OCI-LY7 (cell line): Measurements from ENCODE around the gene PCCA. TPM values are rescaled to one million over a fixed set of nuclear protein-coding genes. Genes with fewer than 3 reads are reported as not detected.

Experiments used
- BruUV-seq: library from RNA; stranded (reverse); fragments of 400-500 nt; replicated peaks from 2 replicates; lab custom pipeline; 2021; lab: Mats Ljungman, UMichigan
- CTCF ChIA-PET: fragments of 300-600 bp; sonication (Branson Sonifier 250); formaldehyde crosslinking; loops from one replicate; lab custom pipeline; 2022; ENCODE audit warnings: antibody characterized with exemption; ENCODE audit not compliant: unreplicated experiment; lab: Charles Lee
- POLR2A ChIA-PET: fragments of 300-600 bp; sonication (Branson Sonifier 250); formaldehyde crosslinking; loops from one replicate; lab custom pipeline; 2022; ENCODE audit warnings: antibody characterized with exemption; lab: Charles Lee
- DNase-seq: peaks from one replicate; pipeline ENCODE4 v3.0.0-alpha.2; 2015; ENCODE audit warnings: low spot score
- H2AFZ ChIP-seq: fragments of 200-600 bp; sonication (generic), shearing (Covaris generic); 2 replicates; pipeline ENCODE4 v1.6.1; 2014; ENCODE audit warnings: mild to moderate bottlenecking, antibody characterized with exemption, low read length, moderate library complexity
- H3K27ac ChIP-seq: fragments of 200-600 bp; sonication (generic); 2 replicates; pipeline ENCODE4 v1.5.1; 2014; ENCODE audit warnings: mixed run types, low read depth, mild to moderate bottlenecking, moderate library complexity, low read length, inconsistent platforms; ENCODE audit not compliant: poor library complexity, severe bottlenecking
- H3K36me3 ChIP-seq: fragments of 200-600 bp; sonication (generic); 2 replicates; pipeline ENCODE4 v1.6.1; 2014; ENCODE audit warnings: mild to moderate bottlenecking, antibody characterized with exemption, low read length, moderate library complexity, mixed read lengths; ENCODE audit not compliant: insufficient read depth
- H3K4me1 ChIP-seq: fragments of 200-600 bp; sonication (generic); 2 replicates; pipeline ENCODE4 v1.5.1; 2014; ENCODE audit warnings: mild to moderate bottlenecking, low read length; ENCODE audit not compliant: insufficient read depth, poor library complexity, severe bottlenecking
- H3K4me2 ChIP-seq: fragments of 200-600 bp; sonication (generic); 2 replicates; pipeline ENCODE4 v1.6.1; 2014; ENCODE audit warnings: mild to moderate bottlenecking, low read length
- H3K4me3 ChIP-seq: fragments of 200-600 bp; sonication (generic); 2 replicates; pipeline ENCODE4 v1.5.1; 2014; ENCODE audit warnings: mild to moderate bottlenecking, low read depth, low read length; ENCODE audit not compliant: poor library complexity, severe bottlenecking
- H3K79me2 ChIP-seq: fragments of 200-600 bp; sonication (generic); 2 replicates; pipeline ENCODE4 v1.6.1; 2016; ENCODE audit warnings: low read depth, mild to moderate bottlenecking, low read length, moderate library complexity, mixed read lengths; ENCODE audit not compliant: insufficient read depth
- H3K9me2 ChIP-seq: fragments of 200-600 bp; sonication (generic); 2 replicates; pipeline ENCODE4 v1.6.1; 2016; ENCODE audit warnings: mild to moderate bottlenecking, low read length, mixed read lengths; ENCODE audit not compliant: insufficient read depth
- H3K9me3 ChIP-seq: fragments of 200-600 bp; sonication (generic); 2 replicates; pipeline ENCODE4 v1.6.1; 2014; ENCODE audit warnings: mild to moderate bottlenecking, mixed run types, low read length, mixed read lengths
- H4K20me1 ChIP-seq: fragments of 200-600 bp; sonication (generic); 2 replicates; pipeline ENCODE4 v1.6.1; 2014; ENCODE audit warnings: mild to moderate bottlenecking, antibody characterized with exemption, low read length, moderate library complexity, mixed read lengths; ENCODE audit not compliant: insufficient read depth
- EZH2phosphoT487 ChIP-seq: fragments of 200-600 bp; sonication (generic); IDR thresholded peaks from 2 replicates; pipeline ENCODE4 v1.6.1; 2018; ENCODE audit warnings: low read depth, borderline replicate concordance, mild to moderate bottlenecking, mixed run types, antibody characterized with exemption, low read length, moderate library complexity, mixed read lengths
- intact Hi-C: fragments of 100-400 bp; cut with micrococcal nuclease; formaldehyde crosslinking; loops from one replicate; pipeline ENCODE4 v1.10.0; 2022; ENCODE audit not compliant: unreplicated experiment
- total RNA-seq, 2 experiments: library from RNA; depleted of rRNA in 1 of 2; stranded (reverse); fragments of >200 nt in 1 of 2; shearing (Covaris generic) in 1 of 2; gene quantifications; 2 replicates each; pipeline ENCODE4 v1.2.3, GENCODE V29; 2014 to 2022
- TF ChIP-seq, protein P1 (sequence below): fragments of 200-600 bp; sonication (generic); conservative IDR thresholded peaks from 2 replicates; pipeline ENCODE4 v1.5.1; 2014; ENCODE audit warnings: mild to moderate bottlenecking, antibody characterized with exemption, low read length, moderate library complexity, mixed read lengths

Gene PCCA
- total RNA-seq, 2 experiments from 2014 or later, result 2.7 to 7.2 TPM

DNA sequence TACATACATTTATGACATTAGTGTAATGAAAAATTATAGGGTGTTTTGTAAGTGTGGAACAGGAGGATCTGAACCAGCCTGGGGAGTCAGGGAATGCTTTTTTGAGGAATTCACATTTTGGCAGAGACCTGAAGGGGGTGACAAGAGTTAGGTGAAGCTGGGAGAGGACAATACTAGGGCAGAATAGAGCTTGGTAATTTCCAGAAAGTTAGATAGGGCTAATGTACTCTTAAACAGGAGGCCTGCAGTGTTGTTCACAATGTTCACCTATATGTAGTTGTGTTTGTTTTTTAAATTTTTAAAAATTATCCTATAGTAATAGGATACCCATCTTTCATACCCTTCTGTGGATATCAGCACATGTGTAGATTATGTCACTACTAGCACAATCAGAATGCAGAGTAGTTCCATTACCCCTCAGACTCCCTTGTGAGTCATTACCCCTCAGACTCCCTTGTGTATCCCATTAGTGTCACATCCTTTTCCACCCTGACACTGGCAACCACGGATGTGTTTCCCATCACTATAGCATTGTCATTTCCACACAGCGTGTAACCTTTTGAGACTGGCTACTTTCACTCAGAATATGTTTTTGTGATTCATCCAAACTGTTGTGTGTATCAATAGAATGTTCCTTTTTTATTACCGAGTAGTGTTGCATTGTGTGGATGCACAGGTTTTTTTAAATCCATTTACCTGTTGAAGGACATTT is 43.1 kb downstream of the PCCA start:
- Histone ChIP-seq H3K4me1 (no peaks in the 10 kb centered on the region), H3K36me3 (no peaks in the 10 kb centered on the region), H3K9me2 (no peaks in the 10 kb centered on the region), H3K27ac (no peak overlapping the region), H3K4me2 (no peak overlapping the region), H4K20me1 (no peaks in the 10 kb centered on the region), H2AFZ (no peak overlapping the region), H3K9me3 (no peaks in the 10 kb centered on the region), H3K4me3 (no peak overlapping the region), H3K79me2 (no peaks in the 10 kb centered on the region)
- TF ChIP-seq EZH2phosphoT487, result no peak
- TF ChIP-seq, protein P1, sequence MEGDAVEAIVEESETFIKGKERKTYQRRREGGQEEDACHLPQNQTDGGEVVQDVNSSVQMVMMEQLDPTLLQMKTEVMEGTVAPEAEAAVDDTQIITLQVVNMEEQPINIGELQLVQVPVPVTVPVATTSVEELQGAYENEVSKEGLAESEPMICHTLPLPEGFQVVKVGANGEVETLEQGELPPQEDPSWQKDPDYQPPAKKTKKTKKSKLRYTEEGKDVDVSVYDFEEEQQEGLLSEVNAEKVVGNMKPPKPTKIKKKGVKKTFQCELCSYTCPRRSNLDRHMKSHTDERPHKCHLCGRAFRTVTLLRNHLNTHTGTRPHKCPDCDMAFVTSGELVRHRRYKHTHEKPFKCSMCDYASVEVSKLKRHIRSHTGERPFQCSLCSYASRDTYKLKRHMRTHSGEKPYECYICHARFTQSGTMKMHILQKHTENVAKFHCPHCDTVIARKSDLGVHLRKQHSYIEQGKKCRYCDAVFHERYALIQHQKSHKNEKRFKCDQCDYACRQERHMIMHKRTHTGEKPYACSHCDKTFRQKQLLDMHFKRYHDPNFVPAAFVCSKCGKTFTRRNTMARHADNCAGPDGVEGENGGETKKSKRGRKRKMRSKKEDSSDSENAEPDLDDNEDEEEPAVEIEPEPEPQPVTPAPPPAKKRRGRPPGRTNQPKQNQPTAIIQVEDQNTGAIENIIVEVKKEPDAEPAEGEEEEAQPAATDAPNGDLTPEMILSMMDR, result no peak
- BruUV-seq, result no TSS peak
- POLR2A ChIA-PET, result no interaction called here
- CTCF ChIA-PET, result no interaction called here
- no peak for DNase-seq
- intact Hi-C loops, result no loop called here

DNA sequence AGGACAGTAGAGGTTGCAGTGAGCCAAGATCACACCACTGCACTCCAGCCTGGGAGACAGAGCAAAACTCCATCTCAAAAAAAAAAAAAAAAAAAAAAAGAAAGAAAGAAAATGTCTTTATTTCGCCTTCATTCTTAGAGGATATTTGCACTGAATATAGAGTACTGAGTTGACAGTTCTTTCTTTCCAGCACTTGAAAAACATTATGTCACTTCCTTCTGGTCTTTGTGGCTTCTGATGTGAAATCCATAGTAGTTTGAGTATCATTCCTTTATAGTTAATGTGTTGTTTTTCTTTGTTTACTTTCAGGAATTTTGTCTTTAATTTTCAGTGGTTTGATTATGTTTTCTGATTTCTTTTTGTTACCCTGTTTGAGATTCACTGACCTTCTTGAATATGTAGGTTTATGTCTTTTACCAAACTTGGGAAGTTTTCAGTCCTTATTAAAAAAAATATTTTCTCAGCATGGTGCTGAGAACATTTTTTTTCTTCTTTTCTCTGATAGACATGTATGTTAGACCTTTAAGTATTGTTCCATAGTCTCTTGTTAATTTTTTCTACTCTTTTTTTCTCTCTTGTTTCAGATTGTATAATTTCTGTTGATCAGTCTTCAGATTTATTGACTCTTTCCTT is 50.1 kb downstream of the PCCA start:
- Histone ChIP-seq H2AFZ (no peak overlapping the region), H3K4me1 (no peaks in the 10 kb centered on the region), H3K27ac (no peak overlapping the region), H3K4me3 (no peak overlapping the region), H3K9me2 (no peaks in the 10 kb centered on the region), H3K36me3 (no peaks in the 10 kb centered on the region), H3K9me3 (no peaks in the 10 kb centered on the region), H3K4me2 (no peak overlapping the region), H3K79me2 (no peaks in the 10 kb centered on the region), H4K20me1 (no peaks in the 10 kb centered on the region)
- intact Hi-C loops, result no loop called here
- ChIA-PET POLR2A (no interaction called here), CTCF (no interaction called here)
- no TSS peak for BruUV-seq
- no peak for DNase-seq
- TF ChIP-seq, protein P1, result no peak
- no peak for TF ChIP-seq EZH2phosphoT487

DNA sequence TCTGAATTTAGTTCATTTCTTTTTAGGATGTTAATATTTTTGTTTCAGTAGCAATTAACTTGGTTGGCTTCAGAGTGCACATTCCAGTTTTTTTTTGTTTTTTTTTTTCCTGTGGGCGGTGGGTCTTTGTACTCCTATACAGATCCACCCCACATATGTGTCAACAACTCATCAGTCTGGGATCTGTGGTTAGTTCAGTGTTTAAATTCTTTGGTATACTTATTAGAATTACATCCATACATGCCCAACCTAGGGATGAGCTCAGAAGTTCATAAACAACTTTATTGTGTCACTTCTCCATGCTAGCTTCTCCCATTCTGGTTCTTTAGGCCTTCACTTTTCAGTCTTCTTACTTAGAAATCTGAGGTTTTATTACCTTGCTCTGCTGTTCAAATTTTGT is 50.9 kb downstream of the PCCA start:
- no peaks in the 10 kb centered on the region for H3K9me3 ChIP-seq
- no peak for DNase-seq
- CTCF ChIA-PET, result no interaction called here
- no peak overlapping the region for H2AFZ ChIP-seq
- no peak overlapping the region for H3K4me3 ChIP-seq
- BruUV-seq, result no TSS peak
- H3K4me1 ChIP-seq, result no peaks in the 10 kb centered on the region
- H3K9me2 ChIP-seq, result no peaks in the 10 kb centered on the region
- H3K79me2 ChIP-seq, result no peaks in the 10 kb centered on the region
- H3K4me2 ChIP-seq, result no peak overlapping the region
- intact Hi-C loops, result no loop called here
- H4K20me1 ChIP-seq, result no peaks in the 10 kb centered on the region
- no peak overlapping the region for H3K27ac ChIP-seq
- no peaks in the 10 kb centered on the region for H3K36me3 ChIP-seq
- POLR2A ChIA-PET, result no interaction called here
- TF ChIP-seq, protein P1, result no peak
- TF ChIP-seq EZH2phosphoT487, result no peak
